ENCODE data around the gene LZIC.

LZIC gene

GRCh38 chr1:9910423-9911178 is 32.6 kb downstream of the LZIC start:
- peak; percentile 100 for DNase-seq (ENCODE audit: low read depth in 2 of 2, low spot score in 1 of 2)

GRCh38 chr1:9910076-9910422 is 33.1 kb downstream of the LZIC start, which contains the start of gene CTNNBIP1:
Gene CTNNBIP1, minus strand, starts transcription at chr1:9910269. Its CDS starts 38,205 bp downstream, at chr1:9872064.
- DNase-seq (ENCODE audit: low read depth in 2 of 2, low spot score in 1 of 2) = no peak

- DNase-seq (ENCODE audit: low read depth in 2 of 2, low spot score in 1 of 2) = no peak
These were observed 33.8 kb downstream of the LZIC start for GRCh38 chr1:9909234-9910046.

GRCh38 chr1:9908871-9909233 is 34.3 kb downstream of the LZIC start:
- DNase-seq (ENCODE audit: low read depth in 2 of 2, low spot score in 1 of 2) = no peak

- DNase-seq (ENCODE audit: low read depth in 2 of 2, low spot score in 1 of 2) = no peak
These were observed 35.8 kb downstream of the LZIC start for GRCh38 chr1:9907441-9907840.

- DNase-seq (ENCODE audit: low read depth in 2 of 2, low spot score in 1 of 2) = no peak
These were observed 36.7 kb downstream of the LZIC start for GRCh38 chr1:9906466-9906865.

- no peak for DNase-seq (ENCODE audit: low read depth in 2 of 2, low spot score in 1 of 2)
These were observed 38.2 kb downstream of the LZIC start for GRCh38 chr1:9905010-9905409.

- DNase-seq (ENCODE audit: low read depth in 2 of 2, low spot score in 1 of 2) = no peak
These were observed 38.6 kb downstream of the LZIC start for GRCh38 chr1:9904596-9904995.

- no peak for DNase-seq (ENCODE audit: low read depth in 2 of 2, low spot score in 1 of 2)
These were observed 39.2 kb downstream of the LZIC start for GRCh38 chr1:9903801-9904527.

- DNase-seq (ENCODE audit: low read depth in 2 of 2, low spot score in 1 of 2) = no peak
These were observed 41.1 kb downstream of the LZIC start for GRCh38 chr1:9902060-9902452.

- no peak for DNase-seq (ENCODE audit: low read depth in 2 of 2, low spot score in 1 of 2)
These were observed 41.8 kb downstream of the LZIC start for GRCh38 chr1:9901148-9902059.

- no peak for DNase-seq (ENCODE audit: low read depth in 2 of 2, low spot score in 1 of 2)
These were observed 42.8 kb downstream of the LZIC start for GRCh38 chr1:9900142-9901043.

GRCh38 chr1:9894115-9894514 is 49.1 kb downstream of the LZIC start:
- DNase-seq (ENCODE audit: low read depth in 2 of 2, low spot score in 1 of 2) = no peak

GRCh38 chr1:9892563-9893528 is 50.3 kb downstream of the LZIC start:
- no peak for DNase-seq (ENCODE audit: low read depth in 2 of 2, low spot score in 1 of 2)

- no peak for DNase-seq (ENCODE audit: low read depth in 2 of 2, low spot score in 1 of 2)
These were observed 52.0 kb downstream of the LZIC start for GRCh38 chr1:9891207-9891606.

GRCh38 chr1:9890224-9890731 is 52.9 kb downstream of the LZIC start:
- DNase-seq (ENCODE audit: low read depth in 2 of 2, low spot score in 1 of 2) = no peak

- DNase-seq (ENCODE audit: low read depth in 2 of 2, low spot score in 1 of 2) = no peak
These were observed 53.8 kb downstream of the LZIC start for GRCh38 chr1:9889411-9889810.

GRCh38 chr1:9888886-9889285 is 54.3 kb downstream of the LZIC start:
- DNase-seq (ENCODE audit: low read depth in 2 of 2, low spot score in 1 of 2) = no peak
